Pancreas (tissue), 10 donors: Measurements from ENCODE around the gene PEA15. TPM values are rescaled to one million over a fixed set of nuclear protein-coding genes. Genes with fewer than 3 reads are reported as not detected.

Experiments used
- ATAC-seq, 4 donors: fragments of 200-7000 bp; cut with Tn5 transposase; one replicate each; pipeline versions ENCODE4 v1.8.0 to v1.9.1; 2020; ENCODE audit warnings: mild to moderate bottlenecking in 4 of 4, moderate library complexity in 4 of 4
- DNase-seq, 6 donors: peaks; one replicate each; pipeline ENCODE4 v3.0.0-alpha.2; 2020
- FAIRE-seq: peaks from 2 replicates; lab custom pipeline; 2012; peaks lifted over from hg19 to GRCh38; lab: Jason Lieb, UNC
- H3K27ac ChIP-seq, 4 donors: fragments of 200-600 bp; sonication (generic); 1 replicate in 3 of 4; 2 replicates in 1 of 4; pipeline versions ENCODE4 v1.5.0 to v1.8.0; 2020
- H3K27me3 ChIP-seq, 4 donors: fragments of 200-600 bp; one replicate each; pipeline ENCODE4 v1.8.0; 2021
- H3K36me3 ChIP-seq, 3 donors: fragments of 200-600 bp; sonication (generic) in 1 of 3; one replicate each; pipeline versions ENCODE4 v1.5.0 to v1.8.0; 2020 to 2021
- H3K4me1 ChIP-seq, 3 donors: fragments of 200-600 bp; one replicate each; pipeline ENCODE4 v1.8.0; 2021
- H3K4me3 ChIP-seq, 4 donors: fragments of 200-600 bp; sonication (generic) in 2 of 4; one replicate each; pipeline versions ENCODE4 v1.5.0 to v1.8.0; 2020 to 2021
- H3K9me3 ChIP-seq, 4 donors: fragments of 200-600 bp; one replicate each; pipeline ENCODE4 v1.8.0; 2021
- WGBS, 2 donors: extraction: QIAGEN DNeasy Blood & Tissue Kit; methylation state at CpG; one replicate each; pipeline ENCODE4 v1.1.7; 2013; 5-methylcytosine and 5-hydroxymethylcytosine counted together
- intact Hi-C, 3 donors: fragments of 100-400 bp; cut with DNase I; formaldehyde crosslinking; loops; one replicate each; pipeline versions ENCODE4 v1.11.1 to v1.14.2; 2022
- polyA plus RNA-seq, 2 donors: library from polyadenylated mRNA; stranded (reverse); fragments of 200-250 nt; gene quantifications; one replicate each; pipeline ENCODE4 v1.2.3, GENCODE V29; 2013
- total RNA-seq, 6 donors: library from RNA; stranded (reverse); fragmentation: NEBNext Ultra II Directional in 4 of 6; extraction: Animal tissue kit (Norgen Biotek cat#: 25700) in 4 of 6; gene quantifications; one replicate each; pipeline versions ENCODE4 v1.2.1 to v1.2.4, GENCODE V29; 2021 to 2023
- TF ChIP-seq, protein P1 (sequence below), 4 donors: fragments of 200-600 bp; sonication (generic) in 3 of 4; IDR thresholded peaks; one replicate each; pipeline versions ENCODE4 v1.5.0 to v1.8.0; 2021; ENCODE audit warnings: antibody characterized with exemption in 4 of 4
- donor health status: healthy with polysubstance abuse.
- donor health status: DM: no; HTN: no; CAD: no; lungs with moderate emphysema.
- donor health status: DM: no; HTN: no; CAD: no.
- donor health status: control.
- donor health status: control.
- donor health status: Bipolar disorder and iron deficiency.
- donor health status: DM: yes; HTN: yes; CAD: no.
- donor health status: DM: no; HTN: no; CAD: no.
- donor health status: DM: no; HTN: no; CAD: no.
- donor health status: DM: yes; HTN: yes; CAD: no.

The PEA15 gene
- total and polyA plus RNA-seq, 8 donors = 15.0 to 52.3 (median 30.7) TPM

DNA sequence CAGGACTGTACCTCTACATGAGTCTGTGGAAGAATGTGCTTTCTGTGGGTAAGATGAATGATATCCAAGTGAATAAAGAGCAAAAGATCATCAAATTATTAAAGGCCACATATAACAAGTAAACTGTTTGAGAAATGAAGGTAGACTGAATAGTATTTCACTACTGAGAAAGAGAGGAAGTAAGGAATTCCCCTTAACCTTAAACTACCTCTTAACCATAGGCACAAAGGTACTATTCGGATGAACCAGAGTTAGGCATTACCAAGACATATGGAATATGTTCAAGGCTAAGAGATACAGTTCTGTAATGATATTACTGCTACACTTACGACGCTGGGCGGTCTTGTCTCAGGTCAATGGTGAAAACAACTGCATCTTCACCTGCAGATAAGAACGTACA lies 31.6 kb downstream of the PEA15 start:
- peaks cover 0 to 67% (median 17%) of the 10 kb centered on the region in 3 donors for H3K36me3 ChIP-seq

DNA sequence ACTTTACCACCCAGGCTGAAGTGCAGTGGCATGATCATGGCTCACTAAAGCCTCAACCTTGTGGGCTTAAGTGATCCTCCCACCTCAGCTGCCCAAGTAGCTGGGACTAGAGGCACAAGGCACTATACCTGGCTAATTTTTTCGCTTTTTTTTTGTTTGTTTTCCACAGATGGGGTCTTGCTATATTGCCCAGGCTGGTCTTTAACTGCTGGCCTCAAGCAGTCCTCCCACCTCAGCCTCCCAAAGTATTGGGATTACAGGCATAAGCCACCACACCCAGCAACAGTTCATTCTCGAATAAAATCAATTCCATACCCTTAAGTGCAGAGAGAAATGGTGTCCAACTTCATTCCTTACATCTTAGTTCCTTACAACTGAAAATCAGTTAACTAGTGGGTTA lies 32.4 kb downstream of the PEA15 start:
- no peaks in the 10 kb centered on the region for H3K4me1 ChIP-seq
- no peak for ATAC-seq
- H3K27me3 ChIP-seq = no peaks in the 10 kb centered on the region
- TF ChIP-seq, protein P1, sequence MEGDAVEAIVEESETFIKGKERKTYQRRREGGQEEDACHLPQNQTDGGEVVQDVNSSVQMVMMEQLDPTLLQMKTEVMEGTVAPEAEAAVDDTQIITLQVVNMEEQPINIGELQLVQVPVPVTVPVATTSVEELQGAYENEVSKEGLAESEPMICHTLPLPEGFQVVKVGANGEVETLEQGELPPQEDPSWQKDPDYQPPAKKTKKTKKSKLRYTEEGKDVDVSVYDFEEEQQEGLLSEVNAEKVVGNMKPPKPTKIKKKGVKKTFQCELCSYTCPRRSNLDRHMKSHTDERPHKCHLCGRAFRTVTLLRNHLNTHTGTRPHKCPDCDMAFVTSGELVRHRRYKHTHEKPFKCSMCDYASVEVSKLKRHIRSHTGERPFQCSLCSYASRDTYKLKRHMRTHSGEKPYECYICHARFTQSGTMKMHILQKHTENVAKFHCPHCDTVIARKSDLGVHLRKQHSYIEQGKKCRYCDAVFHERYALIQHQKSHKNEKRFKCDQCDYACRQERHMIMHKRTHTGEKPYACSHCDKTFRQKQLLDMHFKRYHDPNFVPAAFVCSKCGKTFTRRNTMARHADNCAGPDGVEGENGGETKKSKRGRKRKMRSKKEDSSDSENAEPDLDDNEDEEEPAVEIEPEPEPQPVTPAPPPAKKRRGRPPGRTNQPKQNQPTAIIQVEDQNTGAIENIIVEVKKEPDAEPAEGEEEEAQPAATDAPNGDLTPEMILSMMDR (IDR thresholded peaks at IDR 0.05) = no peak
- intact Hi-C loops = no loop called here
- no peak overlapping the region for H3K27ac ChIP-seq
- no peaks in the 10 kb centered on the region for H3K9me3 ChIP-seq
- 91 to 98% methylated on average over 2 of the region's 2 CpGs for WGBS, 2 donors
- FAIRE-seq = no peak
- DNase-seq = no peak
- no peak overlapping the region for H3K4me3 ChIP-seq
- peaks cover 0 to 64% (median 17%) of the 10 kb centered on the region in 3 donors for H3K36me3 ChIP-seq

More for the DNA sequence above, 31.6 kb downstream of the PEA15 start:
- no peaks in the 10 kb centered on the region for H3K9me3 ChIP-seq
- ATAC-seq (no peak), FAIRE-seq (no peak), DNase-seq (no peak)
- H3K4me1 ChIP-seq = no peaks in the 10 kb centered on the region
- no peak overlapping the region for H3K27ac ChIP-seq
- TF ChIP-seq, protein P1 (IDR thresholded peaks at IDR 0.05) = no peak
- no peaks in the 10 kb centered on the region for H3K27me3 ChIP-seq
- intact Hi-C loops = no loop called here
- WGBS, 2 donors = 85 to 88% methylated on average over 5 of the region's 5 CpGs
- H3K4me3 ChIP-seq = no peak overlapping the region

DNA sequence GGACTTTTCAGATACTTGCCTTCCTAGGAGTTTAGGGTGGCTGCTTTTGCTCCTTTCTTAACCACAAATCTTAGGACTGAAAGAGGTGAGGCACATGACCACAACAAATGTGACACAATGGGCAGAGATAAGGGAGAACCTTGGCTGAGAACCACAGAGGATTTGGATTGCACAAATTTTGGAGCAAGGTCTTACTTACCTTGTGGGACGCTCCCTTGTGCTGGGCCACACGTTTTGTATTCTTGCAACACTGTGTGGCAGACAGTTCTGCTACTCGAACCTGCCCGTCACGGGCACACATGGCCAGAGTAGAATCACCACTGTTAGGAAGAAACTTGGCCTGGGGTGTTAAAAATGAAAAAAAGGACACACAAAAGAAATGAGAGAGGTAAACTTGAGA lies 33.2 kb downstream of the PEA15 start:
- DNase-seq (no peak), ATAC-seq (peak in 1 of 4 donors; percentile 53), FAIRE-seq (no peak)
- peaks cover 0 to 61% (median 17%) of the 10 kb centered on the region in 3 donors for H3K36me3 ChIP-seq
- no peak overlapping the region for H3K4me3 ChIP-seq
- no peaks in the 10 kb centered on the region for H3K9me3 ChIP-seq
- 68 to 70% methylated on average over 5 of the region's 5 CpGs for WGBS, 2 donors
- H3K4me1 ChIP-seq = no peaks in the 10 kb centered on the region
- intact Hi-C loops = no loop called here
- no peak overlapping the region for H3K27ac ChIP-seq
- TF ChIP-seq, protein P1 (IDR thresholded peaks at IDR 0.05) = no peak
- H3K27me3 ChIP-seq = no peaks in the 10 kb centered on the region

DNA sequence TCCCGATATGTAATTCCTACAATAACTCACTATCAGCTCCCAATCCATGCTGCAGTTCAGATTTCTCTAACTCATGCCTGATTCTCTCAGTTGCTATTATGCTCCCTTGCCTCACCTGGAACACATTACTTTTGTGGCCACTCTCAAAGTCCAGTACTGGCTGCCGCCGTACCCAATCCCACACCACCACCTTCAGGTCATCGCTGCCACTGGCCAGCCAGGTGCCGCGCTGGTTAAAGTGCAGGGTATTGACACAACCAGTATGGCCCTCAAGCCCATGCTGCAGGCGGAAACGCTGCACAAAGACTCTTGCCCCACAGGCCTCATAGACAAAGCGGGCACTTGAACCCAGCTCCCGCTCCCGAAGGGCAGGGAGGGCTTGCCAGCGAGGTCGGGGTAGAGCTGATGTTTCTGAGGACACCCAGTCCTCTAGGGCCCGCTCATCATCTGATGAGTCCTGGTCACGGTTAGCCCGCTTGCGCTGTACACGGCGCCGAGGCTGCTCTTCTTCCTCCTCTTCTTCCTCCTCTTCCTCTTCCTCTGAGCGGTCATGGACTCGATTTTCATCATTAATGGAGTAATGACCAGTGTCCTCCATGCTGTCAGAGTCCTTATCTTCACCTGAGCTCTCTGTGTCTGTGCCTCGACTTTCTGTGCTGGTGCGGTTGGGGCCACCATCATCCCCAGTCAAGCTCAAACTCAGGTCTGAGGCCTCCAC lies 34.6 kb downstream of the PEA15 start:
- no peaks in the 10 kb centered on the region for H3K9me3 ChIP-seq
- H3K36me3 ChIP-seq = peaks cover 0 to 61% (median 17%) of the 10 kb centered on the region in 3 donors
- H3K27me3 ChIP-seq = no peaks in the 10 kb centered on the region
- intact Hi-C loops = no loop called here
- TF ChIP-seq, protein P1 (IDR thresholded peaks at IDR 0.05) = no peak
- FAIRE-seq (no peak), DNase-seq (peak in 1 of 6 donors; percentile 45), ATAC-seq (no peak)
- H3K27ac ChIP-seq = no peak overlapping the region
- no peaks in the 10 kb centered on the region for H3K4me1 ChIP-seq
- H3K4me3 ChIP-seq = no peak overlapping the region
- WGBS, 2 donors = 93% methylated on average over 24 of the region's 24 CpGs

DNA sequence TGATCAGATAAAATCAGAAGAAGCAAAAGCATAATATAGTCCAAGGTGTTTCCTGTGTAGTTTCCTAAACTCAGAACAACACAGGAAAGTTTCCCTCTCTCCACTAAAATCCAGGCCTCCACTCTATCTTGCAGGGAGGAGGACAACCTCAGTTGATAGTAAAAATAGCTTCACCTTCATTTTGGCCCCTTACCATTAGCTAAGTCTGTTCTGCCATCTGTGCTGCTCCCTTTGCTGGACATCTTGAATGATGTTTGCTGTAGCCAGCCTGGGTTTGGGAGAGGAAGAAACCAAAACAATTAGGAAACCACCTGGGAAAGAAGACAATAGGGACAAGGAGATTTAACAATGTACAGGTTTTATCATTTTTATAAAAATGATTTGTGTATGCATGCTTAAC lies 38.6 kb downstream of the PEA15 start:
- Histone ChIP-seq H3K4me1 (peaks cover 8 to 24% (median 16%) of the 10 kb centered on the region in 3 donors), H3K27me3 (no peaks in the 10 kb centered on the region), H3K27ac (no peak overlapping the region), H3K36me3 (peaks cover 0 to 26% (median 4%) of the 10 kb centered on the region in 3 donors), H3K9me3 (no peaks in the 10 kb centered on the region), H3K4me3 (no peak overlapping the region)
- FAIRE-seq = no peak
- intact Hi-C loops = no loop called here
- no peak for DNase-seq
- TF ChIP-seq, protein P1 (IDR thresholded peaks at IDR 0.05) = no peak
- no peak for ATAC-seq
